Trophoblast cell (in vitro differentiated cells and primary cell): Measurements from ENCODE around the gene LRRC7.

Experiments used
- DNase-seq, 2 donors: peaks; one replicate each; pipeline ENCODE4 v3.0.0-alpha.2; 2016
- H2AFZ ChIP-seq: 2 replicates; pipeline ENCODE4 v1.6.1; 2013; ENCODE audit warnings: low read length, moderate library complexity, mild to moderate bottlenecking; ENCODE audit not compliant: insufficient read depth, poor library complexity
- H2AK5ac ChIP-seq: 2 replicates; pipeline ENCODE4 v1.6.1; 2013; ENCODE audit warnings: mild to moderate bottlenecking, low read length
- H2BK120ac ChIP-seq: 2 replicates; pipeline ENCODE4 v1.6.1; 2013; ENCODE audit warnings: low read length, mild to moderate bottlenecking, moderate library complexity; ENCODE audit not compliant: insufficient read depth, poor library complexity
- H2BK12ac ChIP-seq: 2 replicates; pipeline ENCODE4 v1.6.1; 2013; ENCODE audit warnings: mild to moderate bottlenecking, low read length, moderate library complexity
- H2BK5ac ChIP-seq: 2 replicates; pipeline ENCODE4 v1.6.1; 2013; ENCODE audit warnings: low read length, low read depth, moderate library complexity, mild to moderate bottlenecking; ENCODE audit not compliant: poor library complexity
- H3K14ac ChIP-seq: 2 replicates; pipeline ENCODE4 v1.6.1; 2013; ENCODE audit warnings: mild to moderate bottlenecking, low read length
- H3K18ac ChIP-seq: 2 replicates; pipeline ENCODE4 v1.6.1; 2013; ENCODE audit warnings: mild to moderate bottlenecking, low read length
- H3K23ac ChIP-seq: 2 replicates; pipeline ENCODE4 v1.6.1; 2013; ENCODE audit warnings: low read length
- H3K27ac ChIP-seq: 2 replicates; pipeline ENCODE4 v1.5.1; 2013; ENCODE audit warnings: low read depth, mild to moderate bottlenecking, inconsistent platforms, low read length, moderate library complexity
- H3K27me3 ChIP-seq: 2 replicates; pipeline ENCODE4 v1.6.1; 2013; ENCODE audit warnings: inconsistent platforms, mild to moderate bottlenecking, low read length, moderate library complexity; ENCODE audit not compliant: insufficient read depth
- H3K36me3 ChIP-seq, 2 experiments: 1 replicate in 1 of 2; 2 replicates in 1 of 2; pipeline ENCODE4 v1.6.1; 2013; ENCODE audit warnings: low read length in 2 of 2, mild to moderate bottlenecking in 2 of 2, moderate library complexity in 1 of 2; ENCODE audit not compliant: insufficient read depth in 2 of 2, control insufficient read depth in 1 of 2
- H3K4ac ChIP-seq: 2 replicates; pipeline ENCODE4 v1.6.1; 2013; ENCODE audit warnings: low read depth, mild to moderate bottlenecking, low read length, moderate library complexity
- H3K4me1 ChIP-seq, 2 experiments: 1 replicate in 1 of 2; 2 replicates in 1 of 2; pipeline ENCODE4 v1.6.1; 2013; ENCODE audit warnings: low read length in 2 of 2, mild to moderate bottlenecking in 2 of 2, moderate library complexity in 1 of 2; ENCODE audit not compliant: insufficient read depth in 2 of 2, control insufficient read depth in 1 of 2
- H3K4me2 ChIP-seq: 2 replicates; pipeline ENCODE4 v1.6.1; 2013; ENCODE audit warnings: inconsistent platforms, mild to moderate bottlenecking, low read length, moderate library complexity
- H3K4me3 ChIP-seq: 2 replicates; pipeline ENCODE4 v1.5.1; 2013; ENCODE audit warnings: mild to moderate bottlenecking, low read depth, low read length, inconsistent platforms
- H3K79me1 ChIP-seq: one replicate; pipeline ENCODE4 v1.6.1; 2013; ENCODE audit warnings: low read length
- H3K79me2 ChIP-seq: 2 replicates; pipeline ENCODE4 v1.6.1; 2013; ENCODE audit warnings: low read length, mild to moderate bottlenecking; ENCODE audit not compliant: control insufficient read depth, insufficient read depth, poor library complexity
- H3K9ac ChIP-seq: 2 replicates; pipeline ENCODE4 v1.6.1; 2013; ENCODE audit warnings: mild to moderate bottlenecking, low read length
- H3K9me3 ChIP-seq: 2 replicates; pipeline ENCODE4 v1.6.1; 2013; ENCODE audit warnings: low read depth, mild to moderate bottlenecking, control low read depth, inconsistent platforms, low read length; ENCODE audit not compliant: insufficient read depth
- H4K12ac ChIP-seq: 2 replicates; pipeline ENCODE4 v1.6.1; 2013; ENCODE audit warnings: low read depth, mild to moderate bottlenecking, low read length, moderate library complexity
- H4K8ac ChIP-seq: 2 replicates; pipeline ENCODE4 v1.6.1; 2013; ENCODE audit warnings: low read depth, mild to moderate bottlenecking, low read length, moderate library complexity
- H4K91ac ChIP-seq: one replicate; pipeline ENCODE4 v1.6.1; 2013; ENCODE audit warnings: low read depth, mild to moderate bottlenecking, low read length, moderate library complexity
- WGBS: extraction: QIAGEN DNeasy Blood & Tissue Kit; methylation state at CpG from one replicate; pipeline ENCODE4 v1.1.7; 2013; ENCODE audit warnings: missing lambda C conversion rate; ENCODE audit not compliant: insufficient read length, insufficient coverage; ENCODE audit errors: extremely low coverage; 5-methylcytosine and 5-hydroxymethylcytosine counted together

Gene LRRC7

GRCh38 chr1:69985901-69986439, 418.2 kb downstream of the LRRC7 start:
- Histone ChIP-seq H2BK5ac (no peak overlapping the region), H2BK120ac (no peak overlapping the region), H3K18ac (no peak overlapping the region), H3K36me3 (no peaks in the 10 kb centered on the region), H3K4me1 (no peaks in the 10 kb centered on the region), H3K4me2 (no peak overlapping the region), H4K8ac (no peak overlapping the region), H3K79me1 (no peaks in the 10 kb centered on the region), H3K9ac (no peak overlapping the region), H2AK5ac (no peak overlapping the region), H4K12ac (no peak overlapping the region), H3K23ac (no peak overlapping the region), H3K27me3 (no peaks in the 10 kb centered on the region), H2BK12ac (no peak overlapping the region), H3K79me2 (no peaks in the 10 kb centered on the region), H3K14ac (no peak overlapping the region), H3K4me3 (no peak overlapping the region), H3K9me3 (no peaks in the 10 kb centered on the region), H3K4ac (no peak overlapping the region), H3K27ac (no peak overlapping the region), H4K91ac (no peak overlapping the region), H2AFZ (no peak overlapping the region)
- no peak for DNase-seq

- no peak overlapping the region for H2BK5ac ChIP-seq
- H3K36me3 ChIP-seq, result no peaks in the 10 kb centered on the region
- H4K12ac ChIP-seq, result no peak overlapping the region
- no peak overlapping the region for H3K4me3 ChIP-seq
- no peak overlapping the region for H4K91ac ChIP-seq
- H3K9ac ChIP-seq, result no peak overlapping the region
- no peaks in the 10 kb centered on the region for H3K79me2 ChIP-seq
- WGBS, result no CpG with 5 or more reads among the region's 1 CpG
- H3K4me2 ChIP-seq, result no peak overlapping the region
- DNase-seq, result no peak
- H3K14ac ChIP-seq, result no peak overlapping the region
- H2AFZ ChIP-seq, result no peak overlapping the region
- no peak overlapping the region for H2BK12ac ChIP-seq
- no peak overlapping the region for H3K4ac ChIP-seq
- H3K27ac ChIP-seq, result no peak overlapping the region
- H3K27me3 ChIP-seq, result no peaks in the 10 kb centered on the region
- H4K8ac ChIP-seq, result no peak overlapping the region
- no peak overlapping the region for H3K23ac ChIP-seq
- H3K18ac ChIP-seq, result no peak overlapping the region
- no peak overlapping the region for H2BK120ac ChIP-seq
- no peaks in the 10 kb centered on the region for H3K4me1 ChIP-seq
- H3K79me1 ChIP-seq, result no peaks in the 10 kb centered on the region
- H3K9me3 ChIP-seq, result no peaks in the 10 kb centered on the region
- H2AK5ac ChIP-seq, result no peak overlapping the region
Measured at GRCh38 chr1:69987881-69988280, 420.2 kb downstream of the LRRC7 start.

- H3K27me3 ChIP-seq, result no peaks in the 10 kb centered on the region
- no peak overlapping the region for H3K14ac ChIP-seq
- H4K8ac ChIP-seq, result no peak overlapping the region
- H2AFZ ChIP-seq, result no peak overlapping the region
- no peak overlapping the region for H3K4me2 ChIP-seq
- no peak overlapping the region for H2AK5ac ChIP-seq
- no peak overlapping the region for H4K12ac ChIP-seq
- no peak overlapping the region for H3K4ac ChIP-seq
- H2BK5ac ChIP-seq, result no peak overlapping the region
- H3K79me1 ChIP-seq, result no peaks in the 10 kb centered on the region
- no peaks in the 10 kb centered on the region for H3K36me3 ChIP-seq
- no peaks in the 10 kb centered on the region for H3K79me2 ChIP-seq
- no peak for DNase-seq
- no peak overlapping the region for H2BK120ac ChIP-seq
- no peak overlapping the region for H3K18ac ChIP-seq
- no peaks in the 10 kb centered on the region for H3K9me3 ChIP-seq
- no peak overlapping the region for H2BK12ac ChIP-seq
- H3K4me3 ChIP-seq, result no peak overlapping the region
- H4K91ac ChIP-seq, result no peak overlapping the region
- no CpG with 5 or more reads among the region's 3 CpGs for WGBS
- H3K27ac ChIP-seq, result no peak overlapping the region
- no peak overlapping the region for H3K9ac ChIP-seq
- no peak overlapping the region for H3K23ac ChIP-seq
- no peaks in the 10 kb centered on the region for H3K4me1 ChIP-seq
Measured at GRCh38 chr1:69991644-69992043, 423.9 kb downstream of the LRRC7 start.

GRCh38 chr1:69992594-69992993, 424.9 kb downstream of the LRRC7 start:
- no peak overlapping the region for H3K18ac ChIP-seq
- no peak overlapping the region for H3K23ac ChIP-seq
- no peaks in the 10 kb centered on the region for H3K4me1 ChIP-seq
- H2BK120ac ChIP-seq, result no peak overlapping the region
- H3K9ac ChIP-seq, result no peak overlapping the region
- H2BK12ac ChIP-seq, result no peak overlapping the region
- H3K14ac ChIP-seq, result no peak overlapping the region
- DNase-seq, result no peak
- no peaks in the 10 kb centered on the region for H3K79me2 ChIP-seq
- WGBS, result no CpG with 5 or more reads among the region's 3 CpGs
- H3K4me3 ChIP-seq, result no peak overlapping the region
- H4K91ac ChIP-seq, result no peak overlapping the region
- no peak overlapping the region for H2BK5ac ChIP-seq
- no peak overlapping the region for H3K4ac ChIP-seq
- no peak overlapping the region for H3K4me2 ChIP-seq
- H3K27ac ChIP-seq, result no peak overlapping the region
- no peaks in the 10 kb centered on the region for H3K36me3 ChIP-seq
- H4K12ac ChIP-seq, result no peak overlapping the region
- no peak overlapping the region for H4K8ac ChIP-seq
- H2AK5ac ChIP-seq, result no peak overlapping the region
- H2AFZ ChIP-seq, result no peak overlapping the region
- H3K9me3 ChIP-seq, result no peaks in the 10 kb centered on the region
- no peaks in the 10 kb centered on the region for H3K79me1 ChIP-seq
- no peaks in the 10 kb centered on the region for H3K27me3 ChIP-seq
